HG02588 (cell line): ENCODE results near the gene CMC2.

Experiments used
- ATAC-seq: cut with Tn5 transposase; IDR thresholded peaks from one replicate; pipeline ENCODE4 v1.9.1; 2021; ENCODE audit warnings: mild to moderate bottlenecking, moderate library complexity; ENCODE audit not compliant: unreplicated experiment

CMC2 gene

DNA sequence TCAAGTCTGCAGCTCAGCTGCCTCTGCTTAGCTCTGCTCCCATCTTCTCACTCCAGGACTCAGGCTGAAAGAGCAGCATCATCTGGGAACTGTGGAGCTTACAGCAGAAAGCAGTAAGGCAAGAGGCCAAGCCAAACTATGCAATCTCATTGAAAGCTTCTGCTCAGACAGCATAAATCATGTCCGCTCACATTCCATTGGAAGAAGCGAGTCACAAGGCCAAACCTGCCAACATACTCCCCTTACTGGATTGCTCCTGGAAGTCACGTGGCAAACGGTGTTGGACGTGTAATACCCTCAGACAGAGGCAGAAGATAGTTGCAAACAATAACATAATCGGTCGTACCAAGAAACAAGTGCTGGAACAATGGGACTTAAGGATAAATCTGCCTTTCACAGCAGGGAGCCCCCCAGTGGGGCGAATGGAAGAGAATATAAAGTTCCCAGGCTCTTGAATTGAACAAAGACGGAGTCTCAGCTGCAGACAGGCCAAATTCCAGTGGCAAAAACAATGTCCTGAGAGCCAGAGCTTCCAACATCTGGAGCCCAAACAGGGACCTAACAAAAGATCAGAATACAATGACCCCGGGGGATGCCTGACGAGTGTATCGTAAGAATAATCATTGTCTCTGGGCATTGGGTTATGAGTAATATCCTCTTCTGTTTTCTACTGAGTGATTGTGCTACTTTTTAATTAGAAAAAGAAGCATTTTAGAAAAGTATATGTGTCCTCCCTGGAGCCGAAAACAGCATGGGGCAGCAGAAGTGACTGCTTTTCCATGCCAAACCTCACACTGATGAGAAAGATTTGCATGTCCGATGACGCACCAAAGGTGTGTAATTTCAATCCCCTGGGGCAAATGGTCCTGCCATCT is 68.4 kb downstream of the CMC2 start:
- no peak for ATAC-seq

DNA sequence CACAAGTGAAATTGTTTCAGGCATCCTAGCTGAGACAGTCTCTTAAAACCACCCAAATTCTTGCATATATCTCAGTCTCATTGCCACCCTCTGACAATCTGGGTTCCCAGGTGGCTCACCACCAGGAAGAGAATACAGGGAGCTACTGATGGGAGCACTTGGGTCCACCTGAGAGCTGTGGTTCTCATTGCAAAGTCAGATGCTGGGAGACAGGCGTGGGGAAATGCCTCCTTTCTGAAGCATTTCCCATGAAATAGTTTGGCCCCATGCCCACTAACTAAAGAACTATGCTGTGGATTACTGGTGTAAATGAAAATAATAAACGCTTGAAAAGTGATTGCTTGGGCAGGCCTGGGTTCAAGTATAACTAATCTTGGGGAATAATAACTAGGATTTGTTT is 70.3 kb downstream of the CMC2 start:
- ATAC-seq = no peak

DNA sequence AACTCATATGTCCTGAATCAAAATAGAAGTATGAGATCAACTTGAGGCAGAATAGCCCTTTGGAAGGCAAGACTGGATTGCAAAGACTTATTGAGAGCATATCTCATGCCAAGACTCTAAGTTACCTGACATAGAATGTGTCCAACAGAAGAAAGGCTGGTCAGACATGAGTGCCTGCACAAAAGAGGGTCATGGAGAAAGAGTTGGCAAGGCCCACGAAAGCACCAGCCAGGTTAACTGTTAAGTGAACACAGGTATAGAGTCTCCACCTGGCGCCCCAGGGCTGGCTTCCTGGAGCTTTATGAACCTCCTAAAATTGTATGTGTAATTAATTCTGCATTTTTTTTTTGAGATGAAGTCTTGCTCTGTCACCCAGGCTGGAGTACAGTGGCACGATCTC is 71.0 kb downstream of the CMC2 start:
- ATAC-seq = no peak

DNA sequence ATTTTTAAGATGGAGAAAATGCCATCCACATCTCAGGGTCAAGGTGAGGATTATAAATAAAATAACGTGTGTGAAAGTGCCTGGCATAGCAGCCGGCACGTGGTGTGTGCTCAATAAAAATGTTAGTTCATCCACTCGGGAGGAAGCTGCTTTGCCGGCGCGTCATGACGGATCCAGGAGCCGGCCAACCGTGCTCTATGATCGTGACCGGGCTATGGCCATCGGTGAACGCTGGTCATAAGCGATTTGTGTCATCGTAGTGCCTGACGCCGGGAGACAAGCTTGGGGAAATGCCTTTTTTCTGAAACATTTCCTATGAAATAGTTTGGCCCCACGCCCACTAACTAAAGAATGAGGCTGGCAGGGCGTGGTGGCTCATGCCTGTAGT is 74.0 kb downstream of the CMC2 start:
- no peak for ATAC-seq

DNA sequence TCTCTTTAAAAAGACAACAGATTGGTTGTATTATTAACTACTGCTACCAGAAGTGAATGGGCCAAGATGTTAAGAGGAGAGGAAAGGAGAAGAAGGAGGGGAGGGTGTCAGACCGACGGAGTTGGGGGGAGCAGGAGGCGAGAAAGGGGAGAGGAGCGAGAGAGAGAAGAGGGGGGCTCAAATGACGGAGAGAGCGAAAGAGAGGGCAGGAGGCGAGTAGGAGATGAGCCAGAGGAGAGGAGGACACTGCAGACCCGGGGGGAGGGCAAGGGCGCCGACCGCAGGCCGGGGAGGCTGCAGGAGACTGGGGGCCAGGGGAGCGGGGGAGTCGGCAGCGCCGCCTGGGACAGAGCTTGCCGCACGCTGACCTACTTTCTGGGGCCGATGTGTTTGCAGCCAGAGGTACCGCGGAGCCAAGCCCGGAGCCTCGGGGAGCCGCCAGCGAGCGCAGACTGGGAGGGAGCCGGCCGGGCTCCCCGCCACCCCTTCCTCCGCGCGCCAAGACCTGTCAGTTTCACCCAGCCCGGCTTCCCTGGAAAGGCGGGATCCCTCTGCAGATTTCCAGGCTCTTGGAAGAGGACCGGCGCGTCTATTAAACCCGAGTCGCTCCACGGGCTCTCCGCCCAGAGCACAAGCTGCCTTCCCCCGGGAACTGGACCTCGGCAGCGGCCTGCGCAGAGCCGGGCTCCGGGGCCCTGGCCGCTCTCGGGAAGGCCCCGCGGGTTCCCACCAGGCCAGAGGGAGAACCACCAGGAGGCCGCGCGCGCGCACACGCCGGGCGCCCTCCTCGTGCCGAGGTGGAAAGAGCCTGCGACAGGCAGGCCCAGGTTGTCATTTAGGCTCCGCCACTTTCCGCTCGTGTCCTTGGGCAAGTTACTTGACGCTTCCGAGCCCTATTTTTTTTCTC is 74.6 kb downstream of the CMC2 start:
- no peak for ATAC-seq

DNA sequence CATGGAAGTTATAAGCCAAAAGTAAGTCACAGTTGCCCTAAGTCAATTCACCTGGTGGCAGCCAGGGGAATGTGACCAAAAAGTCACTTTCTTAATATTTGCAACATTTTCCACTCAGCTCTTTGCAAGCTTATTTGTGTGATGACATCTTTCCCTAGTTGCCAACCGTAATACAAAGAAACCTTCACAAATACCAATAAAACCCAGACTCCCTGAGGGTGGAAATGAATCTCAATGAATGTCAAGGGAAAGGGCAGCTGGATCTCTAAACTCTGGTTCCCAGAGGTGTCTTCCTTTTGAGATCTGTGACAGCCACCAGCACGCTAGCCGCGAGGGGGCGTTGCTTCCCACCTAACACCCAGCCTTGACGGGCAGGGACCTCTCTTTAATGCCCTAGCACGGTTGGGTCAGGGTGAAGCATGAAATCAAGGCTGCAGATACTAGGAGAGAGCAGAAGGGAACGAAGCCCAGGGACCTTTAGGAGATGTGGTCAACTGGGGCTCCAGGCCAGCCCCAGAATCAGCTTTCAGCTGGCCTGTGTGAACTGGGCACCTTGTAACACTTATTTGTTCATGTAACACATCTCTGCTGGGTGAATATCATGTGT is 82.2 kb downstream of the CMC2 start:
- no peak for ATAC-seq

DNA sequence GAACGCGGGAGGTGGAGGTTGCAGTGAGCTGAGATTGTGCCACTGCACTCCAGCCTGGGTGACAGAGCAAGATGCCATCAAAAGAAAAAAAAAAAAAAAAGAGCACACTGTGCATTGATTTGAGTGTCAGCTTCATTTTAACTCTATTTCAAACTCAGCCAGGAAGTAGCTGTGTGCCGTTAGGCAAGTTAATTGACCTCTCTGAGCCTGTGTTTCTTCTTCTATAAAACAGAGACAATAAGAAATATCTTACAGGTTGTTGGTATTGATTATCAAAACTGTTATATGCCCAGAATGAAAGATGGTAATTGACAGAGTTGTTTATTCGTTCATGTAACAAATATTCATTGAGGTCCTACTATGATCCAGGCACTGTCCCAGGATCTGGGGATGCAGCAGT is 83.3 kb downstream of the CMC2 start:
- ATAC-seq = no peak
